Ishikawa (cell line): ENCODE measurements around the gene TTC4.

ENCODE experiments used
- CEBPB ChIP-seq: IDR thresholded peaks from 2 replicates; pipeline ENCODE4 v1.6.1; 2012
- CREB1 ChIP-seq: IDR thresholded peaks from 2 replicates; pipeline ENCODE4 v1.6.1; 2012; ENCODE audit warnings: low read depth
- EGR1 ChIP-seq: IDR thresholded peaks from 2 replicates; pipeline ENCODE4 v1.6.1; 2012
- EP300 ChIP-seq: IDR thresholded peaks from 2 replicates; pipeline ENCODE4 v1.6.1; 2012; ENCODE audit warnings: borderline replicate concordance
- FOXM1 ChIP-seq: IDR thresholded peaks from 2 replicates; pipeline ENCODE4 v1.6.1; 2012; ENCODE audit warnings: low read depth, borderline replicate concordance
- MAX ChIP-seq: IDR thresholded peaks from 2 replicates; pipeline ENCODE4 v1.6.1; 2012
- NFIC ChIP-seq: IDR thresholded peaks from 2 replicates; pipeline ENCODE4 v1.6.1; 2012
- RAD21 ChIP-seq: IDR thresholded peaks from 2 replicates; pipeline ENCODE4 v1.6.1; 2012; ENCODE audit warnings: low read depth
- REST ChIP-seq: IDR thresholded peaks from 2 replicates; pipeline ENCODE4 v1.6.1; 2012; ENCODE audit warnings: low read depth, mild to moderate bottlenecking
- TAF1 ChIP-seq: IDR thresholded peaks from 2 replicates; pipeline ENCODE4 v1.6.1; 2012; ENCODE audit warnings: low read depth, mild to moderate bottlenecking
- TEAD4 ChIP-seq: IDR thresholded peaks from 2 replicates; pipeline ENCODE4 v1.6.1; 2012
- TF ChIP-seq, protein P1 (sequence below): IDR thresholded peaks from 2 replicates; pipeline ENCODE4 v1.6.1; 2012

GRCh38 chr1:54715493-54716298 is at the start of gene TTC4:
- peak; percentile 99 for TF ChIP-seq TAF1
- TF ChIP-seq EP300, result no peak
- no peak for TF ChIP-seq RAD21
- no peak for TF ChIP-seq TEAD4
- peak; percentile 88 for TF ChIP-seq MAX
- TF ChIP-seq REST, result 0 out of 2 replicates have a peak, but pooled peaks have one; percentile 15
- 0 out of 2 replicates have a peak, but pooled peaks have one; percentile 30 for TF ChIP-seq NFIC
- no peak for TF ChIP-seq FOXM1
- 0 out of 2 replicates have a peak, but pooled peaks have one; percentile 28 for TF ChIP-seq EGR1
- TF ChIP-seq CEBPB, result no peak
- no peak for TF ChIP-seq CREB1
- TF ChIP-seq, protein P1, sequence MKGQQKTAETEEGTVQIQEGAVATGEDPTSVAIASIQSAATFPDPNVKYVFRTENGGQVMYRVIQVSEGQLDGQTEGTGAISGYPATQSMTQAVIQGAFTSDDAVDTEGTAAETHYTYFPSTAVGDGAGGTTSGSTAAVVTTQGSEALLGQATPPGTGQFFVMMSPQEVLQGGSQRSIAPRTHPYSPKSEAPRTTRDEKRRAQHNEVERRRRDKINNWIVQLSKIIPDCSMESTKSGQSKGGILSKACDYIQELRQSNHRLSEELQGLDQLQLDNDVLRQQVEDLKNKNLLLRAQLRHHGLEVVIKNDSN, result peak; percentile 60
